ENCODE measurements around the gene RPS6KA2. TPM values are rescaled to one million over a fixed set of nuclear protein-coding genes. Genes with fewer than 3 reads are reported as not detected.

The RPS6KA2 gene
- total and polyA plus RNA-seq, 2 experiments from 2014 or later: 12.5 to 25.3 TPM

GRCh38 chr6:166487148-166487547 is 139.9 kb downstream of the RPS6KA2 start (continued):
- no peak for TF ChIP-seq ZNF462 (CRISPR knock-in tag; IDR thresholded peaks at IDR 0.05)
- no peak for TF ChIP-seq ETS1 (IDR thresholded peaks at IDR 0.05)
- TF ChIP-seq ZNF114 (CRISPR knock-in tag; IDR thresholded peaks at IDR 0.05): no peak
- no peak for TF ChIP-seq EZH2 (IDR thresholded peaks at IDR 0.05; ENCODE audit: low read depth, unreplicated experiment)

- no peaks in the 10 kb centered on the region for H4K20me1 ChIP-seq (replicated peaks; ENCODE audit: insufficient read depth)
- no peaks in the 10 kb centered on the region for H3K9me2 ChIP-seq (ENCODE audit: insufficient read depth)
- Mint-ChIP-seq H3K4me3 (no peak overlapping the region), H3K27me3 (ENCODE audit: insufficient read depth, low read depth, poor library complexity) (peaks cover 15% of the 10 kb centered on the region), H3K4me1 (peaks cover 23% of the 10 kb centered on the region), H3K9me3 (no peaks in the 10 kb centered on the region), H3K36me3 (ENCODE audit: low read depth) (peaks cover 35% of the 10 kb centered on the region), H3K27ac (no peak overlapping the region)
- H3K27ac ChIP-seq (ENCODE audit: low read depth): no peak overlapping the region
- no peak for DNase-seq (ENCODE audit: low spot score)
- H3K4me1 ChIP-seq (ENCODE audit: insufficient read depth): peaks cover 11% of the 10 kb centered on the region
- H3K36me3 ChIP-seq (ENCODE audit: insufficient read depth): peaks cover 4% of the 10 kb centered on the region; the same call in 1 of the 2 replicates
- no peaks in the 10 kb centered on the region for H3F3A ChIP-seq (replicated peaks; ENCODE audit: low read depth)
- no peak overlapping the region for H3K4me2 ChIP-seq
- H3K27me3 ChIP-seq (ENCODE audit: insufficient read depth): no peaks in the 10 kb centered on the region
- no peak overlapping the region for H3K4me3 ChIP-seq
- no peaks in the 10 kb centered on the region for H3K79me2 ChIP-seq (replicated peaks; ENCODE audit: insufficient read depth)
- no peak overlapping the region for H2AFZ ChIP-seq
- no peak for ATAC-seq
- TF ChIP-seq ZNF114 (CRISPR knock-in tag; IDR thresholded peaks at IDR 0.05) (no peak), STAT1 (IDR thresholded peaks at IDR 0.05; ENCODE audit: unreplicated experiment) (no peak), EZH2phosphoT487 (IDR thresholded peaks at IDR 0.05; ENCODE audit: unreplicated experiment) (no peak), ETS1 (IDR thresholded peaks at IDR 0.05) (no peak), REST (IDR thresholded peaks at IDR 0.05; ENCODE audit: unreplicated experiment) (no peak), POLR2AphosphoS5 (IDR thresholded peaks at IDR 0.05; ENCODE audit: low read depth) (no peak), CTCF (conservative IDR thresholded peaks at IDR 0.05; ENCODE audit: low read depth in 2 of 2) (no peak), CREB1 (CRISPR knock-in tag; IDR thresholded peaks at IDR 0.05; ENCODE audit: low read depth) (no peak), JUNB (IDR thresholded peaks at IDR 0.05; ENCODE audit: unreplicated experiment) (no peak), NANOG (IDR thresholded peaks at IDR 0.05; ENCODE audit: borderline replicate concordance) (no peak)
These were observed 140.5 kb downstream of the RPS6KA2 start for GRCh38 chr6:166486536-166486880.
